T-helper 17 cell (primary cell): ENCODE data around the gene MCC. TPM values are rescaled to one million over a fixed set of nuclear protein-coding genes. Genes with fewer than 3 reads are reported as not detected.
"Not testable (repeated sequence)": the region's sequence is repeated elsewhere in the genome, so short reads cannot be mapped to it uniquely, and the experiment has no call there.

Source experiments
- ATAC-seq: fragments of 150-1000 bp; cut with Tn5 transposase; 2 replicates; pipeline ENCODE4 v1.10.0; 2021; ENCODE audit warnings: mild to moderate bottlenecking, moderate library complexity
- DNase-seq, 3 donors: peaks; one replicate each; pipeline versions ENCODE4 v3.0.0 to v3.0.0-alpha.2; 2020 to 2021
- H3K9me3 ChIP-seq: one replicate; pipeline ENCODE4 v1.7.0; 2013; ENCODE audit warnings: low read length, mild to moderate bottlenecking; ENCODE audit not compliant: control insufficient read depth, poor library complexity, severe bottlenecking
- H3K27ac Mint-ChIP-seq: one replicate; pipeline ENCODE4 v1.8.0; 2022; ENCODE audit warnings: mild to moderate bottlenecking, moderate library complexity, mixed read lengths
- H3K27me3 Mint-ChIP-seq: one replicate; pipeline ENCODE4 v1.8.0; 2022; ENCODE audit warnings: mixed read lengths
- H3K36me3 Mint-ChIP-seq: one replicate; pipeline ENCODE4 v1.8.0; 2022; ENCODE audit warnings: low read depth, mixed read lengths
- H3K4me1 Mint-ChIP-seq: one replicate; pipeline ENCODE4 v1.8.0; 2022; ENCODE audit warnings: mild to moderate bottlenecking, mixed read lengths
- H3K4me3 Mint-ChIP-seq: one replicate; pipeline ENCODE4 v1.8.0; 2022; ENCODE audit warnings: mild to moderate bottlenecking, moderate library complexity, mixed read lengths
- total RNA-seq, 4 donors: library from RNA in 2 of 4; stranded (reverse) in 2 of 4; gene quantifications; one replicate each; pipeline ENCODE4 v1.2.3 and lab custom pipeline; 2022 to 2026

The MCC gene
- total RNA-seq, 2 donors from 2014 or later, result 2.2 to 4.4 TPM

DNA sequence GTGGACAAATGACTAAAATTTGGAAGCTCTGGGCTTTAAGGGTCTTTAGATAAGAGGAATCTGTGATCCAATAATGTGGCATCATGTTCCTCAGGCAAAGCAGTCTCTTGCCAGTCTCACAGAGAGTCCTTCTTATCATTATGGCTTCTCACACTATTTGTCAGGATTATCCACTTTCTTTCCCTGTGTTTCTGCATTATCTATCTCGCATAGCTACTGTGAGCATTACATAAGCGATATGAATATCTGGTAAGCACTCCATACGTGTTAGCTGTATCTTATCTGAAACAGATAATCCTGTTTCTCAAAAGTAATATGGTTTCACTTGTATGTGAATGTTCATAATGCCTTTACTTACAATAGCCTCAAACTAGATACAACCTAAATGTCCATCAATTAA is 9.6 kb downstream of the MCC start:
- Mint-ChIP-seq H3K4me1 (peaks cover 5% of the 10 kb centered on the region), H3K27ac (no peak overlapping the region), H3K4me3 (no peak overlapping the region), H3K27me3 (peaks cover 32% of the 10 kb centered on the region), H3K36me3 (peaks cover 4% of the 10 kb centered on the region)
- DNase-seq (no peak), ATAC-seq (no peak)
- H3K9me3 ChIP-seq, result no peaks in the 10 kb centered on the region

DNA sequence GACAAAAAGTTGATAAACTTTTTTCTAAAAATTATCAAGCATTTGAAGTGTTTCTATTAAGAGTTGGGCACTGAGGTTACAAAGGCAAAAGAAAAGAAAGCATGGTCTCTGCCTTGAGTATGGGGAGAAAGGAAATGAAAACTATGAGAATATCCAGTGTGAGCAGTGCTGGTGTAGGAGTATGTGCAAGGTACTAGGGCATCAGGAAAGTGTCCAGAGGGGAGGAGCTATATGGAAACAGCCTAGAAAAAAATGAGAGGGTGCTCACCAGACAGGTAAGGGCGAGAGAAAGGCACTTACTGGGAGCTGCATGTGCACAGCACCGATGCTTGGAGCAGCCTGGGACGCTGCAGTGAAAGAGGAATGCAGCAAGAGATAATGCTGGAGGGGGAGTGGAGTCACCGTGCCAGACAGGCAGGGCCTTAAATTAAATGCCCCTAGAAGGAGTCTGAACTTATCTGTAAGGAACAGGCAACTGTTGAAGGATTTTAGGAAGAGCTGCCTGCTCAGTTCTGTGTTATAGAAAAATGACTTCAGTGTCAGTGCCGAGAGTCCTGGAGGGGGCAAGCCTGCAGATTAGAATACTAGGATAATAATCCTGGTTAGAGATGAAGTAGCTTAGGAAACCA is 14.0 kb downstream of the MCC start:
- H3K27ac Mint-ChIP-seq, result no peak overlapping the region
- H3K9me3 ChIP-seq, result no peaks in the 10 kb centered on the region
- no peak for ATAC-seq
- peaks cover 5% of the 10 kb centered on the region for H3K4me1 Mint-ChIP-seq
- DNase-seq, result no peak
- H3K4me3 Mint-ChIP-seq, result no peak overlapping the region
- H3K36me3 Mint-ChIP-seq, result peaks cover 3% of the 10 kb centered on the region
- H3K27me3 Mint-ChIP-seq, result peaks cover 30% of the 10 kb centered on the region

DNA sequence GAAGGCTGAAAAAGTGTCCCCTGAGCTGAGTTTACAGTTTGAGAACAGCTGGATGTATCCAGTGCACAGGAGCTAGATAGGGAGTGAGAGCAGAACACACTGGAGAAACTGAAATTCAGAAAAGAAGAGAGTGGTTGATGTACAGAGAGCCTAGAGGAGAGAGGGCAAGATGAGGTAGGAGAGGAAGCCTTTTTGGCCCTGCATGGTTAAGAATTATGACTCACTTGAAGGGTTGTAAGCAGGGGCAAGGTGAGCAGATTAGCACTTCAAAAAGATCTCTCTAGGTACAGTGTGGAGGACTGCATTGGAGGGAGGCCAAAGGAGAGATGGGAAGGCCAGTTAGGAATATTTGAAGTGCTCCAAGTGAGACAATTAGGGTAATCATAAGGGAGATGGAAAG is 25.2 kb downstream of the MCC start:
- Mint-ChIP-seq H3K36me3 (no peaks in the 10 kb centered on the region), H3K4me3 (no peak overlapping the region), H3K27ac (no peak overlapping the region), H3K27me3 (peaks cover 6% of the 10 kb centered on the region), H3K4me1 (no peaks in the 10 kb centered on the region)
- H3K9me3 ChIP-seq, result no peaks in the 10 kb centered on the region
- ATAC-seq (no peak), DNase-seq (no peak)

GRCh38 chr5:113457106-113457505 is 31.1 kb downstream of the MCC start:
- not testable (repeated sequence) for H3K4me1 Mint-ChIP-seq, ATAC-seq, H3K9me3 ChIP-seq, H3K4me3 Mint-ChIP-seq, H3K27ac Mint-ChIP-seq, H3K36me3 Mint-ChIP-seq, H3K27me3 Mint-ChIP-seq, DNase-seq

DNA sequence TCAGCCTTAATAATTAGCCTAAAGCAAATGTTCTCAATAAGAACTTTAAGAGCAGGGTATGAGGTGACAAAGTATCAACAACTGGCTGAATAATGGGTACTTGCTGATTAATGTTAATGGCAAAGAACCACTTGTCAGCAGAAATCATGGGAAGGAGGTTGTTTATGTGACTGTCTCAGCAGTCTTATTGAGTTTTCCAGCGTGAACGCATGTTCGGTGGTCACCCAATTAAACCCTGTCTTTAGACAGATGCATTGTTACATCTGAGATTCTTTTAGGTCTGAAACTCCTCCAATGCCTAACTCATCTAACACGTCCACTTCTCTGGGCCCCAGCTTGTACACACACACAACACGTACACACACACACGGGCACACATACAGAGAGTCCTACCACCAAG is 35.3 kb downstream of the MCC start:
- ATAC-seq, result no peak
- peaks cover 6% of the 10 kb centered on the region for H3K4me1 Mint-ChIP-seq
- no peaks in the 10 kb centered on the region for H3K36me3 Mint-ChIP-seq
- no peak for DNase-seq
- no peaks in the 10 kb centered on the region for H3K9me3 ChIP-seq
- peaks cover 8% of the 10 kb centered on the region for H3K27me3 Mint-ChIP-seq
- no peak overlapping the region for H3K27ac Mint-ChIP-seq
- H3K4me3 Mint-ChIP-seq, result no peak overlapping the region

DNA sequence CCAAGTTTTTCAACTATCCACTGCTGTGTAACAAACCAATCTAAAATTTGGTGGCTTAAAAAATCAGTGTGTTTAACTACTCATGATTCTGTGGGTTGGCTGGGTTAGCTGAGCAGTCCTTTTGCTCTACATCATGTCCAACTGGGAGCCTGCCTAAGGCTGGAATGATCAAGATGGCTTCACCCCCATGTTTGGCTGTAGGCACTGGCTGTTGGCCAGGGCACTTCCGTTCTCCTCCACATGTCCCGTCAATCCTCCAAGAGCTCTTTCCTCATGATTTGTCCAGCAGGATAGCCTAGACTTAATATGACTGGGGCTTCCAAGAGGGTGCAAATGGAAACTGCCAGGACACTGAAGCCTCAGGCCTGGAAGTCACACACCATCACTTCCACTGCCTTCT is 36.5 kb downstream of the MCC start:
- no peak for ATAC-seq
- H3K9me3 ChIP-seq, result no peaks in the 10 kb centered on the region
- Mint-ChIP-seq H3K36me3 (no peaks in the 10 kb centered on the region), H3K27me3 (peaks cover 7% of the 10 kb centered on the region), H3K27ac (no peak overlapping the region), H3K4me3 (no peak overlapping the region), H3K4me1 (peaks cover 6% of the 10 kb centered on the region)
- DNase-seq, result no peak

GRCh38 chr5:113450929-113451328 is 37.3 kb downstream of the MCC start:
- DNase-seq (no peak), ATAC-seq (no peak)
- Mint-ChIP-seq H3K36me3 (no peaks in the 10 kb centered on the region), H3K4me3 (peak overlapping the region; percentile 52), H3K4me1 (peaks cover 6% of the 10 kb centered on the region), H3K27ac (peak overlapping the region; percentile 86), H3K27me3 (peaks cover 7% of the 10 kb centered on the region)
- no peaks in the 10 kb centered on the region for H3K9me3 ChIP-seq

GRCh38 chr5:113450462-113450861 is 37.8 kb downstream of the MCC start:
- H3K27ac Mint-ChIP-seq, result peak overlapping the region; percentile 86
- no peaks in the 10 kb centered on the region for H3K36me3 Mint-ChIP-seq
- no peaks in the 10 kb centered on the region for H3K9me3 ChIP-seq
- ATAC-seq (no peak), DNase-seq (no peak)
- H3K4me1 Mint-ChIP-seq, result peaks cover 6% of the 10 kb centered on the region
- peaks cover 7% of the 10 kb centered on the region for H3K27me3 Mint-ChIP-seq
- H3K4me3 Mint-ChIP-seq, result no peak overlapping the region

DNA sequence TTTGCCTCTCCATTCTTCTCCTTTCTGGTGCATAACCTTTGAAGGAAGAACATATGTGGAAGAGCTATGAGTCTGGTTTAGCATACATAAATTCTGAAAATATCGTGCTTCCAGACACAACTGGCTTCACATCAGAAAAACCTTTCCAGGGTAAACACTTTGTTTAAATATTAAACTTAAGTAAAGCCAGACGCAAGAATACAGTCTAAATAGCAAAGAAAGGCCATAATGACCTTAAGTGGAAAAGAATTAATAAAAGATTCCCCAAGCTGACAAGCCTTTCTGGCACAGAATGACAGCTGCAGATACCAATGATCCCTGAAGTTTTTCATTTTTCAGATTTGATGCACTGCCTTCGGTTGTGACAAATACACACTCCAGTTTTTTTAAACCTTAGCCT is 40.0 kb downstream of the MCC start:
- H3K4me3 Mint-ChIP-seq, result no peak overlapping the region
- ATAC-seq, result no peak

DNA sequence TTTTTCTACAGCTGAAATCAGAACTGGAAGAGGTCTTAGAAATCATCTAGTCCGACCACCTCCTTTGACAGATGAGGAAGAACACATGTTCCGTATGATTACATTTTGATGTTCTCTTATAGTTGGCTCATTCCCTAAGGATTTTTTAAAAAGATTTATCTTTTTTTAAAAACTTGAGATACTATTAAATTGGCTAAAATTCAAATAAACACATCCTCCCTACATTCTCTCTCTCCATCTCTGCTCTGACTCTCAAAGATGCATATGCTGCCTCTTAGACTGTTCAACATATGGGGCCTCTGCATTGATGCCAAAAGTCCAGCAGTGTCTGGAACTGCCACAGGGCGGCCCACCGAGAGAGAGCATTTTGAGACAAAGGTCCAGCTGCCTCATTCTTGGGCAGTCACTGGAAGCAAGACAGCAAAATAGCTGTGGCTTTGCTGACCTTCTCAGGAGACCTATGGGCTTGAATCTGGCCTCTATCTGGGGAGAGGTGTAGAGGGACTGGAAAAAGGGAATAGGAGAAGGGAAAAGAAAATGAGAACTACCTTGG is 40.7 kb downstream of the MCC start:
- Mint-ChIP-seq H3K4me3 (no peak overlapping the region), H3K36me3 (no peaks in the 10 kb centered on the region), H3K27me3 (peaks cover 11% of the 10 kb centered on the region), H3K27ac (no peak overlapping the region), H3K4me1 (peaks cover 6% of the 10 kb centered on the region)
- ATAC-seq (no peak), DNase-seq (no peak)
- H3K9me3 ChIP-seq, result no peaks in the 10 kb centered on the region

More for the DNA sequence above, 40.0 kb downstream of the MCC start:
- H3K9me3 ChIP-seq, result no peaks in the 10 kb centered on the region
- H3K4me1 Mint-ChIP-seq, result peaks cover 6% of the 10 kb centered on the region
- H3K27ac Mint-ChIP-seq, result no peak overlapping the region
- DNase-seq, result no peak
- H3K27me3 Mint-ChIP-seq, result peaks cover 8% of the 10 kb centered on the region
- H3K36me3 Mint-ChIP-seq, result no peaks in the 10 kb centered on the region

- no peak overlapping the region for H3K4me3 Mint-ChIP-seq
- DNase-seq (no peak), ATAC-seq (no peak)
- peaks cover 6% of the 10 kb centered on the region for H3K4me1 Mint-ChIP-seq
- H3K27me3 Mint-ChIP-seq, result peaks cover 17% of the 10 kb centered on the region
- H3K27ac Mint-ChIP-seq, result no peak overlapping the region
- H3K36me3 Mint-ChIP-seq, result no peaks in the 10 kb centered on the region
- no peaks in the 10 kb centered on the region for H3K9me3 ChIP-seq
These were observed 41.8 kb downstream of the MCC start for GRCh38 chr5:113446358-113446927.

GRCh38 chr5:113437111-113437510 is 51.1 kb downstream of the MCC start:
- DNase-seq, result no peak
- no peak overlapping the region for H3K27ac Mint-ChIP-seq
- no peak overlapping the region for H3K4me3 Mint-ChIP-seq
- H3K36me3 Mint-ChIP-seq, result peaks cover 4% of the 10 kb centered on the region
- peaks cover 31% of the 10 kb centered on the region for H3K27me3 Mint-ChIP-seq
- no peaks in the 10 kb centered on the region for H3K9me3 ChIP-seq
- no peak for ATAC-seq
- H3K4me1 Mint-ChIP-seq, result peaks cover 4% of the 10 kb centered on the region

DNA sequence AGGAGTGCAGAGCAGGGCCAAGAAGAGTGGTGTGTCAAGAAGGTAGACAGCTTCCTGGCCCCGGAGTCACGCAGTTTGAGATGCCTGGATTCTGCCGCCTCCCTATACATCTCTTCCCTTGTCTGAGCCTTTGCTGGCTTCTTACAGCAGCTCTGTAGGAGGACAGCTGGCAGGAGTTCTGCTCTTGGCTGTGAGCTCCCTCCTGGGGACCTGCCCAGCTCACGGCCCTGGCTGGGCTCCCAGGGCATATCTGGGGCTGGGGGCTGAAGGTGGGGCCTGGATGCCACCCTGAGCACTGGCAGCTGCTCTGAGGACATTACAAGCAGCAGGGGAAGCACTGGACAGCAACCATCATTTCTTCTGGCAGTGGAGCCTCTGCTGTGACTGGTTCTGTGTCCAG is 52.7 kb downstream of the MCC start:
- ATAC-seq, result no peak
- no peak for DNase-seq
- H3K9me3 ChIP-seq, result no peaks in the 10 kb centered on the region
- Mint-ChIP-seq H3K4me1 (peaks cover 2% of the 10 kb centered on the region), H3K27ac (no peak overlapping the region), H3K4me3 (no peak overlapping the region), H3K27me3 (peaks cover 21% of the 10 kb centered on the region), H3K36me3 (peaks cover 2% of the 10 kb centered on the region)

DNA sequence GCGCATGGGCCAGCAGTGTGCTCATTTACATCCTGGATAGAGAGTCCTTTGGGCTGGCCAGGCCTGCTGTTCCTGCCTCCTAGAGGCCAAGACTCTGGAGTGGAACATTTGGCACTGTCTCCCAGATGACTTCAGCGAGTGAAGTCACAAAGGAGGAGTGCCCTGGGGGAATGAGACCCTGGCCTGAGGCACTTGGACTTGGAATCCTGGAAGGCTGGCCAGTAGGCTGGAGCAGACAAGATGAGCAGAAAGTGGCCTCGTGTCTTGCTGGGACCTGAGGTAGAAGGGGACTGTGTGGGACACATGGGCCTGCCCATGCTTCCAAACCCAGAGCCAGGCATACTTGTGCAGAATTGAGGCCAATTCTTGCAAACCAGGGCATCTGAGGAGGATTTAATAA is 53.4 kb downstream of the MCC start, which contains the start of gene TSSK1B:
TSSK1B (minus strand) TSS at position 101 of the 400 bp plus-strand sequence. CDS start 150 bp downstream, outside the sequence.
- H3K9me3 ChIP-seq, result no peaks in the 10 kb centered on the region
- ATAC-seq (no peak), DNase-seq (no peak)
- Mint-ChIP-seq H3K27me3 (peaks cover 14% of the 10 kb centered on the region), H3K4me1 (no peaks in the 10 kb centered on the region), H3K36me3 (no peaks in the 10 kb centered on the region), H3K27ac (no peak within 1 kb of the TSS), H3K4me3 (no peak within 1 kb of the TSS)
